ENCODE measurements around the gene PROM1. TPM values are rescaled to one million over a fixed set of nuclear protein-coding genes. Genes with fewer than 3 reads are reported as not detected.

Gene PROM1
- total RNA-seq, 1 donor from 2014 or later, result 65.3 TPM

GRCh38 chr4:16005676-16006075 lies 78.1 kb downstream of the PROM1 start:
- H3K36me3 Mint-ChIP-seq (ENCODE audit: low read depth), result no peaks in the 10 kb centered on the region
- DNase-seq (ENCODE audit: low read depth, low spot score), result no peak
- no peak for TF ChIP-seq CTCF (conservative IDR thresholded peaks at IDR 0.05)
- H3K4me1 Mint-ChIP-seq, result peaks cover 5% of the 10 kb centered on the region
- H3K9me3 Mint-ChIP-seq, result no peaks in the 10 kb centered on the region
- no peaks in the 10 kb centered on the region for H3K27me3 Mint-ChIP-seq (ENCODE audit: low read depth)
- no peak overlapping the region for H3K4me3 Mint-ChIP-seq
- no peak overlapping the region for H3K27ac Mint-ChIP-seq (ENCODE audit: unreplicated experiment)

DNA sequence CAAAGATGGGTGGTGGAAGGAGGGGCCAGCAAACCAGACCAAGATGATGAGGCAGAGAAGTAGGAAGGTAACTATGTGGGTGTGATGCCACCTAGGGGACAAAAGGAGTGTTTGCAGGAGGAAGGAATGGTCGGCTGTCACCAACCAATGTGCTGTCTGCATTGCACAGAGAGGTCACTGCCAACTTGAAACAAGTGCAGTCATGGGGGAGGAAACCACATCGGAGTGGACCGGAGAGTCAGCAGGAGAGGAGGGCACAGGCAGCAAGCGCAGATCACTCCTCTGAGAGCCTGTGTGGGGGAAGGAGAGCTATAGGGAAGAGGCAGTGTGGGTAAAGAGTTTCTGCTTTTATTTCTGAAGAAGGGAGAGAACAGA lies 82.4 kb downstream of the PROM1 start:
- TF ChIP-seq CTCF (conservative IDR thresholded peaks at IDR 0.05), result peak; percentile 87
- no peaks in the 10 kb centered on the region for H3K4me1 Mint-ChIP-seq
- no peaks in the 10 kb centered on the region for H3K36me3 Mint-ChIP-seq (ENCODE audit: low read depth)
- no peak overlapping the region for H3K27ac Mint-ChIP-seq (ENCODE audit: unreplicated experiment)
- no peaks in the 10 kb centered on the region for H3K9me3 Mint-ChIP-seq
- DNase-seq (ENCODE audit: low read depth, low spot score), result peak; percentile 44
- H3K27me3 Mint-ChIP-seq (ENCODE audit: low read depth), result no peaks in the 10 kb centered on the region
- H3K4me3 Mint-ChIP-seq, result no peak overlapping the region

DNA sequence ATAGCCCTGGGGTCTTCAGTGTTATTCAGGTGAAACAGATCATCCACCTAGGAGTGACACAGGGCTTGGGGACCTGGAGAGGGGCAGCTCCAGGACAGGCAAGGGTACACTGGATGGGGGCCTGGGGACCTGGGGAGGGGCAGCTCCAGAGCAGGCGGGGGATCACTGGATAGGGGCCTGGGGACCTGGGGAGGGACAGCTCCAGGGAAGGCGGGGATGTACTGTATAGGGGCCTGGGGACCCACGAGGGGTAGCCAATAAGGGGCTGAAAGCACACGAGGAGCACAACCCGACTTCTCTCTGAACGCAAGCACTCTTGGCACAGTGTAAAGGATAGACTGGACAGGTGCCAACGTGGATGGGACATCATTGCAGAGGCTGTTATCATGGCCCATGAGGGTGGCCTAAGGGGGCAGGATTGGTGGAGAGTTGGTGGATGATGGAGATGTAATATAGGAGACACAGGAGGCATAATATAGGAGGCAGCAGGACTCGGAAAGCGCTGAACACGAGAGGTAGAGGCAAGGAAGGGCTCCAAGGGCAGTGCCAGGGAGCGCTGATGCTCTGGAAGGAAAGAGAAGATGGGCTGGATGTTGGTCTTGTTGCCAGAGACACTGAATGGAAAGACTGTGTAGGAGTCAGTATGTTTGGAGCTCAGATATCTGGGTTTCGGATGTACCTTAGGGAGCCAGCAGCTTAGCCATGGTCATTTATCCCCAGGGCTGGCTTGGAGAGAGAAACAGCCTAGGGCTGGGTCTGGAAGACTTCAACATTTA lies 82.9 kb downstream of the PROM1 start:
- TF ChIP-seq CTCF (conservative IDR thresholded peaks at IDR 0.05), result no peak
- DNase-seq (ENCODE audit: low read depth, low spot score), result no peak
- Mint-ChIP-seq H3K9me3 (no peaks in the 10 kb centered on the region), H3K36me3 (ENCODE audit: low read depth) (no peaks in the 10 kb centered on the region), H3K4me3 (no peak overlapping the region), H3K4me1 (no peaks in the 10 kb centered on the region), H3K27ac (ENCODE audit: unreplicated experiment) (no peak overlapping the region), H3K27me3 (ENCODE audit: low read depth) (no peaks in the 10 kb centered on the region)

DNA sequence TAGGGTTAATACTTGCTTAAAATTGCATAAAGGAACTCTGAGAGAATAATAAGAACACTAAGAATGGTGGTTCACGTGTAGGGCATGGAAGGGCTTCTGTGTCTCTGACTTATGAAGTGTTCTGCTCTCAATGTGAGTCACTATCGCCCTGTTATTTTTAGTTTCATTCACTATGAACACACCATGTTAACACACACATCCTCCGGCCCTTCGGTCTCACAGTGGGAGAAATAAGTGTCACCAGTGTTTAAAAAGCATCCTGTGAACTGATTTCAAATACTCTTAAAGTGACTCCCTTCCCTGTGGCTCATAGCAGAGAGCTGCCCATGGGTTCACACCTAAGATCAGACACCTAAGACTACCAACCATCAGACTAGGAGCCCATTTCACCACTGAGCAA lies 87.0 kb downstream of the PROM1 start:
- Mint-ChIP-seq H3K27ac (ENCODE audit: unreplicated experiment) (no peak overlapping the region), H3K36me3 (ENCODE audit: low read depth) (peaks cover 2% of the 10 kb centered on the region), H3K4me1 (no peaks in the 10 kb centered on the region), H3K9me3 (no peaks in the 10 kb centered on the region), H3K4me3 (no peak overlapping the region), H3K27me3 (ENCODE audit: low read depth) (no peaks in the 10 kb centered on the region)
- TF ChIP-seq CTCF (conservative IDR thresholded peaks at IDR 0.05), result no peak
- no peak for DNase-seq (ENCODE audit: low read depth, low spot score)

- no peaks in the 10 kb centered on the region for H3K9me3 Mint-ChIP-seq
- H3K27me3 Mint-ChIP-seq (ENCODE audit: low read depth), result no peaks in the 10 kb centered on the region
- no peak for TF ChIP-seq CTCF (conservative IDR thresholded peaks at IDR 0.05)
- no peak overlapping the region for H3K27ac Mint-ChIP-seq (ENCODE audit: unreplicated experiment)
- H3K36me3 Mint-ChIP-seq (ENCODE audit: low read depth), result peaks cover 6% of the 10 kb centered on the region
- H3K4me1 Mint-ChIP-seq, result no peaks in the 10 kb centered on the region
- no peak overlapping the region for H3K4me3 Mint-ChIP-seq
- no peak for DNase-seq (ENCODE audit: low read depth, low spot score)
Measured at GRCh38 chr4:15995826-15996225, 88.0 kb downstream of the PROM1 start.

Data from neural crest cell (in vitro differentiated cells).